HG02870 (cell line): ENCODE results near the gene LAMA4.

Source experiments
- ATAC-seq: cut with Tn5 transposase; IDR thresholded peaks from one replicate; pipeline ENCODE4 v1.9.1; 2021; ENCODE audit warnings: mild to moderate bottlenecking, moderate library complexity; ENCODE audit not compliant: unreplicated experiment

The LAMA4 gene

GRCh38 chr6:112100561-112100960 lies 153.8 kb downstream of the LAMA4 start:
- ATAC-seq, result no peak

GRCh38 chr6:112096901-112097300 lies 157.5 kb downstream of the LAMA4 start:
- ATAC-seq, result no peak

- no peak for ATAC-seq
These were observed 166.5 kb downstream of the LAMA4 start for GRCh38 chr6:112087916-112088315.

GRCh38 chr6:112087136-112087911 lies 167.0 kb downstream of the LAMA4 start, which contains the start of the genes FAM229B and TUBE1:
FAM229B (plus strand) TSS chr6:112087591; CDS start chr6:112099284, 11,693 bp downstream.
TUBE1 (minus strand) TSS chr6:112087482; CDS start chr6:112087434, 48 bp downstream.
- ATAC-seq, result peak; percentile 97

- ATAC-seq, result peak; percentile 30
These were observed 167.6 kb downstream of the LAMA4 start for GRCh38 chr6:112086744-112087135.

GRCh38 chr6:112085286-112086065 lies 168.9 kb downstream of the LAMA4 start:
- ATAC-seq, result no peak

- no peak for ATAC-seq
These were observed 172.8 kb downstream of the LAMA4 start for GRCh38 chr6:112081569-112081968.

- ATAC-seq, result no peak
These were observed 187.8 kb downstream of the LAMA4 start for GRCh38 chr6:112066606-112067005.

GRCh38 chr6:112065426-112065986 lies 188.9 kb downstream of the LAMA4 start:
- ATAC-seq, result no peak

GRCh38 chr6:112062966-112063365 lies 191.4 kb downstream of the LAMA4 start:
- ATAC-seq, result no peak

GRCh38 chr6:112061605-112062004 lies 192.8 kb downstream of the LAMA4 start:
- ATAC-seq, result no peak
